ENCODE measurements around the gene STK26.
"Not testable (repeated sequence)": the region's sequence is repeated elsewhere in the genome, so short reads cannot be mapped to it uniquely, and the experiment has no call there.

The STK26 gene

GRCh38 chrX:132098704-132099103 is 75.6 kb downstream of the STK26 start:
- DNase-seq, result not testable (repeated sequence)

DNA sequence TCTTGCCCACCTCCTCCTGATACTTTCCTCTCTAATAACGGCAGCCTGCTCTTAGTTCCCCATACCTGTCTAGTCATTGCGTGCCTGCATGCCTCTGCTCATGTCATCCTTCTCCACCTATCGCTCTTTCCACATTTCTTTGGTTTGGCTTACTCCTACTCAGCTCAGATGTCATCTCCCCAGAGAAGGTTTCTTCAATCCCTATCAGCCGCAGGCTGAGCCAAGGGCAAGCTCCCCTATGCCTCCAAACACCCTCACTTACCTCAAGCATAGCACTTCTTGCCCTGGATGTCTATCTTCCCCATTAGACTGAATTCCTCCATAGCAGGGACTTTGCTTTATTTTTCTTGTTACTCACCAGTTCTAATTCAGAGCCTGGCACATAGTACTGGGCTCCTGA is 78.1 kb downstream of the STK26 start:
- DNase-seq, result no peak

- DNase-seq, result no peak
These were observed 78.7 kb downstream of the STK26 start for GRCh38 chrX:132101799-132102198.

DNA sequence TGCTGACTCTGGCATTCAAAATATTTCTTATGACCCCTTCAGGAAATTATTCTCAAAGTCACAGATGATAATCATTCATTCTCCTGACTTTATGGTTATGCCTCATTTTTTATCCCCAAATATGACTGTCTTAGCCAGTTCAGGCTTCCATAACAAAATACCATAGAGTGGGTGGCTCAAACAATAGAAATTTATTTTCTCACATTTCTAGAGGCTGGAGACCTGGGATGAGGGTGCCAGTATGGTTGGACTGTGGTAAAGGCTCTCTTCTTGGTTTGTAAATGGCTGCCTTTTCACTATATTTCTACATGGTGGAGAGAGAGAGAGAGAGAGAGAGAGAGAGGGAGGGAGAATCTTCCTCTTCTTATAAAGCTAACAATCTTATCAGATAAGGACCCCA is 84.2 kb downstream of the STK26 start:
- no peak for DNase-seq

DNA sequence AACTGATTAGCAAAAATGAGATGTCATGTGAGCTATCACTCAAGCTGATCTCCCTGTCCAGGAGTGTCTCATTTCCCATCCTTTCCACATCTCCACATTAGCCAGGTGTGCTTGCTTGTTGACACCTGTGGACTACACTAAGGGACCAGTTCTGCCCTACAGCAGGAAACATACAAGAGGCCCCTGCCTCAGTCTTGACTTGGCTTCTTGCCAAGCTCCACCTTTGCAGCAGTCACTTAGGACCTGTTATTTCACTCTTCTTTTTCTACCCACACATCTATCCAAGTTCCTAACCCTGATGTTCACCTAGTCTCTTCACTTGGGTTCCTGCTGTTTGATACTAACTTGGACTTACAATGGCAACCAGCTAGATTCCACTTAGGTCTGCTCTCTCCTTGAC is 91.5 kb downstream of the STK26 start:
- no peak for DNase-seq

DNA sequence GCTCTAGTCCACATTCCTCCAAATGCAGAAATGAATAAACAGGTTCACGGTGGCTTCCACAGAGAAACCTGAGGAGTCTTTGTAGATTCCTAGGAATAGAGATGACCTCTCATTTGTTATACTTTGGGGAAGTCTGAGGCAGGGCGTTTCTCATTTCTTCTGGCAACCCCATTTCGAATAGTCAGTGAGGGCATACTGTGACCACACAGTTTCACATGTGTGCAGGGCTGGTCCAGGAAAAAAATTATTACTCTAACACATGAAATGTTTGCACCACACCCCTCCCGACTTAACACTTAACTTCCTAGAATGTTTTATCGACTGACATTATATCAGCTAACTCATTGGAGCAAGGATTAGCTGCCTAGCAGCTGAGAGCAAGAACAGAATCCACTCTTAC is 92.7 kb downstream of the STK26 start:
- DNase-seq, result no peak

- no peak for DNase-seq
These were observed 95.3 kb downstream of the STK26 start for GRCh38 chrX:132118358-132118757.

DNA sequence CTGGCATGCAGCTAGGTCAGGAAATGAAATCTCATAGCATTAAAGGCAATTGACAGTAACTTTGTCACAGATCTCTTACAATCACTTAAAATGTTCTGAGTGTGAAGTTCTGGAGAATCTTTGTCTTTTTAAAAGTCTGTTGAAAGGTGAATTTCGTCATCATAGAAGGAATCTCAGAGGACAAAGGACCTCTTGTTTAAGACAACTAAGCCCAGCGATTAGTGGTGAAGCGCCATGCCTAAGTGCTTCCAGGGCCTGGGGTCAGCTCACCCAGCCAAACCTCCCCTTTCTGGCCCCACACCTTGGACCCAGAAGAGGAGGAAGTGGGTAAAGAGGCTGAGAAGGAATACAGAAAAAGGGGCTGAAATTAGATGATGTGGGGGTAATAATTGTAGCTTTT is 96.2 kb downstream of the STK26 start:
- DNase-seq, result no peak

DNA sequence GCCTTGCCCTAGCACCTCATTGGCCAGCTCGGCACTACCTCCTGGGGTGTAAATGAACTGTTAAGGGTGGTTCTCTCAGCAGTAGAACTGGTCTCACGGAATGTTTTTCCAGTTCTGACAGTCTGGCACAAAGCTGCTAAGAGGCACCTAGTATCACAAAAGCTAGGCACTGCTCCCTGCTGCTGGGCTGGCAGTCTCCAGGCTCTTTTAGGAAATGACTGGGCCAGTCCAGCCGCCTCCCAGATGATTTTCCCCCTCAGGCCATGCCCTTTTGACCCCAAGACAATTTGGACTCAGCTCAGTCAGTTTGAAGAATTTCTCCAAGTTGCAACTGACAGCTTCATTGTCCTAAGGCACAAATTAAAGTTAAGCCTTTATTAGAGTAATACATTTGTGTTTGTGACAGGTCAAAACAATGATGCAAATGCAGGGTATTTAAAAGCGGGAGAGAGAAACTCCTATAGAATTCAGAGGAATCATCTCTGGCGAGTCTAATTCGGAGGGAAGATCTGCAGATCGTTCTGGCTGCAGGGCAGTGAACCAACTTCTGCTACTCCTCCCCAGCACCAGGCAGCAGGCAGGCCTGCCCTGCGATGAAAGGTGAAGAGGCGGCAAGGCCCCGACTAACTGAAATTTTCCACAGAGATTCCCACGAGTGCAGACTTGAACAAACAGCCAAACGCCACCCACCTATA is 96.9 kb downstream of the STK26 start:
- DNase-seq, result no peak

DNA sequence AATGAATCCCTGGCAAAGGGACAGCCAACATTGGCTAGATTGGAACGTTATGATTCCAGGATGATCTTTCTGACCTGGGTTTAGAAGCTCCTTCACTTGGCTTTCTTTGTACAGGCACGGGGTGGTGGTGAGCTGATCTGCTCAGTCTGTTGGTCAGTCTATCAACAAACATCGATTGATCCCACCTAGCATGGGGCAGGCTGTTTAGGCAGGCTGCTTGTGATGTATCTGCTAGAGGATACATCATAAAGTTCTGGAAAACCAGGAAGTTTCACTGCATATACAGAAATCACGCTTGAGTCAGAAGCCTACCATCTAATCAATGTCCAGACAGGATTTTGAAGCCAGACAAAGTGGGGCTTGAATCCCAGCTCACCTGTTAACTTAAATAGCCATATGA is 97.8 kb downstream of the STK26 start:
- DNase-seq, result no peak
